HepG2 (cell line): ENCODE results near the gene SMIM36. TPM values are rescaled to one million over a fixed set of nuclear protein-coding genes. Genes with fewer than 3 reads are reported as not detected.

Source experiments
- ATAC-seq: fragments of 200-7000 bp; cut with Tn5 transposase; 3 replicates; pipeline ENCODE4 v1.9.1; 2020; ENCODE audit warnings: mild to moderate bottlenecking, moderate library complexity
- BruUV-seq: library from RNA; stranded (reverse); fragments of 400-500 nt; replicated peaks from 2 replicates; lab custom pipeline; 2021; lab: Mats Ljungman, UMichigan
- CTCF ChIA-PET: fragments of 300-600 bp; formaldehyde crosslinking; extraction: SDS; loops from one replicate; lab custom pipeline; 2021; ENCODE audit warnings: low total read pairs, inconsistent platforms, low intra/inter-chr PET ratio; lab: Yijun Ruan, JAX
- POLR2A ChIA-PET: fragments of 350-600 bp; sonication (Branson Sonifier 250); formaldehyde crosslinking; loops from one replicate; lab custom pipeline; 2020; ENCODE audit warnings: antibody characterized with exemption, inconsistent platforms; lab: Yijun Ruan, JAX
- DNase-seq: peaks from one replicate; pipeline ENCODE4 v3.0.0-alpha.2; 2015; ENCODE audit warnings: low spot score
- FAIRE-seq: peaks from 3 replicates; lab custom pipeline; 2011; peaks lifted over from hg19 to GRCh38; lab: Jason Lieb, UNC
- H2AFZ ChIP-seq: one replicate; pipeline ENCODE4 v1.6.1; 2011; ENCODE audit warnings: low read length, inconsistent platforms
- H3K27ac ChIP-seq: fragments of 300-600 bp; 3 replicates; pipeline ENCODE4 v1.8.0; 2011; ENCODE audit warnings: mixed run types, mild to moderate bottlenecking, mixed read lengths, low read length, inconsistent platforms; ENCODE audit not compliant: insufficient read depth; ENCODE audit errors: extremely low read length
- H3K27me3 ChIP-seq, 2 experiments: fragments of 200-600 bp in 1 of 2; 2 replicates in 1 of 2; 3 replicates in 1 of 2; pipeline versions ENCODE4 v1.6.0 to v1.8.0; 2011; ENCODE audit warnings: low read length in 2 of 2, mild to moderate bottlenecking in 2 of 2, moderate library complexity in 2 of 2, inconsistent platforms in 1 of 2; ENCODE audit not compliant: insufficient read depth in 2 of 2, control insufficient read depth in 1 of 2
- H3K36me3 ChIP-seq, 2 experiments: fragments of 200-600 bp in 1 of 2; replicated peaks in 1 of 2; 2 replicates in 1 of 2; 3 replicates in 1 of 2; pipeline versions ENCODE4 v1.5.1 to v1.8.0; 2011; ENCODE audit warnings: low read length in 2 of 2, inconsistent platforms in 1 of 2; ENCODE audit not compliant: insufficient read depth in 2 of 2, control insufficient read depth in 1 of 2
- H3K4me1 ChIP-seq: 2 replicates; pipeline ENCODE4 v1.5.1; 2012; ENCODE audit warnings: low read length, inconsistent platforms; ENCODE audit not compliant: insufficient read depth
- H3K4me2 ChIP-seq: 2 replicates; pipeline ENCODE4 v1.6.0; 2011; ENCODE audit warnings: low read depth, low read length, inconsistent platforms
- H3K4me3 ChIP-seq, 3 experiments: fragments of 200-600 bp in 1 of 3; sonication (generic), shearing (Covaris generic) in 1 of 3; replicated peaks in 1 of 3; 2 replicates each; pipeline ENCODE4 v1.5.1; 2011 to 2016; ENCODE audit warnings: low read length in 3 of 3, inconsistent platforms in 2 of 3, low read depth in 2 of 3, mild to moderate bottlenecking in 2 of 3, control low read depth in 1 of 3, mixed read lengths in 1 of 3; ENCODE audit not compliant: insufficient read depth in 1 of 3
- H3K79me2 ChIP-seq: one replicate; pipeline ENCODE4 v1.6.1; 2011; ENCODE audit warnings: low read length, inconsistent platforms; ENCODE audit not compliant: insufficient read depth
- H3K9ac ChIP-seq: 2 replicates; pipeline ENCODE4 v1.6.0; 2011; ENCODE audit warnings: mild to moderate bottlenecking, low read depth, low read length, inconsistent platforms; ENCODE audit not compliant: insufficient read depth
- H3K9me3 ChIP-seq: 2 replicates; pipeline ENCODE4 v1.5.1; 2012; ENCODE audit warnings: mild to moderate bottlenecking, low read length
- H4K20me1 ChIP-seq: 2 replicates; pipeline ENCODE4 v1.6.0; 2011; ENCODE audit warnings: inconsistent platforms, mild to moderate bottlenecking, low read length, moderate library complexity; ENCODE audit not compliant: insufficient read depth
- DNMT1 ChIP-seq: sonication (generic); formaldehyde crosslinking; IDR thresholded peaks from 2 replicates; pipeline ENCODE4 v1.5.1; 2020; ENCODE audit warnings: mild to moderate bottlenecking, missing genetic modification reagents
- GRHL1 ChIP-seq: sonication (generic); formaldehyde crosslinking; conservative IDR thresholded peaks from 2 replicates; pipeline ENCODE4 v1.8.0; 2022; ENCODE audit warnings: missing genetic modification reagents
- MZF1 ChIP-seq: sonication (generic); formaldehyde crosslinking; IDR thresholded peaks from 2 replicates; pipeline ENCODE4 v1.8.1; 2023; ENCODE audit warnings: mild to moderate bottlenecking, missing genetic modification reagents, borderline replicate concordance
- PLRG1 ChIP-seq: fragments of 450-650 bp; conservative IDR thresholded peaks from 2 replicates; pipeline ENCODE4 v1.6.1; 2016
- POGK ChIP-seq: sonication (generic); formaldehyde crosslinking; conservative IDR thresholded peaks from 2 replicates; pipeline ENCODE4 v1.8.0; 2022; ENCODE audit warnings: mild to moderate bottlenecking, moderate library complexity, missing genetic modification reagents
- RXRA ChIP-seq: sonication (generic); formaldehyde crosslinking; IDR thresholded peaks from 2 replicates; pipeline ENCODE4 v1.5.1; 2020; ENCODE audit warnings: missing genetic modification reagents
- ZBED4 ChIP-seq: sonication (generic); formaldehyde crosslinking; IDR thresholded peaks from 2 replicates; pipeline ENCODE4 v1.4.0; 2020; ENCODE audit warnings: missing genetic modification reagents, borderline replicate concordance
- ZFP62 ChIP-seq: sonication (generic); formaldehyde crosslinking; IDR thresholded peaks from 2 replicates; pipeline ENCODE4 v1.4.0; 2020; ENCODE audit warnings: missing genetic modification reagents
- ZNF280D ChIP-seq: sonication (generic); formaldehyde crosslinking; IDR thresholded peaks from 2 replicates; pipeline ENCODE4 v1.5.1; 2020; ENCODE audit warnings: mild to moderate bottlenecking, missing genetic modification reagents
- ZNF414 ChIP-seq: sonication (generic); formaldehyde crosslinking; IDR thresholded peaks from 2 replicates; pipeline ENCODE4 v1.5.0; 2020; ENCODE audit warnings: missing genetic modification reagents
- ZNF562 ChIP-seq: sonication (generic); formaldehyde crosslinking; IDR thresholded peaks from 2 replicates; pipeline ENCODE4 v1.8.0; 2022; ENCODE audit warnings: missing genetic modification reagents, borderline replicate concordance
- WGBS: methylation state at CpG from one replicate; pipeline ENCODE4 v1.1.6; 2017; ENCODE audit warnings: low lambda C conversion rate; 5-methylcytosine and 5-hydroxymethylcytosine counted together
- in situ Hi-C: cut with HindIII; loops from 2 replicates; pipeline ENCODE4 v1.10.0; 2017; ENCODE audit warnings: low pct_unique_long_range_greater_than_20kb; ENCODE audit not compliant: extremely low pct_ligation_motif_present
- intact Hi-C: fragments of 100-400 bp; cut with micrococcal nuclease; formaldehyde crosslinking; loops from one replicate; pipeline ENCODE4 v1.10.0; 2022; ENCODE audit not compliant: unreplicated experiment
- polyA plus RNA-seq, 8 experiments: library from polyadenylated mRNA; depleted of rRNA in 3 of 8; stranded (reverse) in 7 of 8; unstranded in 1 of 8; fragments of >200 nt; fragmentation: Illumina TruSeq in 4 of 8; extraction: Trizol in 4 of 8; gene quantifications; 2 replicates each; pipeline versions ENCODE4 v1.2.1 to v1.2.3, GENCODE V29; 2011 to 2016; ENCODE audit warnings: low read depth in 4 of 8, missing spikeins in 1 of 8, mixed read lengths in 1 of 8; ENCODE audit not compliant: insufficient read depth in 1 of 8
- total RNA-seq, 5 experiments: library from RNA; depleted of rRNA; stranded (reverse); fragments of >200 nt; fragmentation: Illumina TruSeq; extraction: Trizol; gene quantifications; 2 replicates each; pipeline ENCODE4 v1.2.3, GENCODE V29; 2016; ENCODE audit warnings: low read depth in 1 of 5

Gene SMIM36
- total and polyA plus RNA-seq, 2 of the 13 experiments (the other 11 are each of a cell fraction or from before 2014, with no cell fraction given), result not detected

GRCh38 chr17:55432358-55433028 lies 78.8 kb downstream of the SMIM36 start:
- Histone ChIP-seq H4K20me1 (no peaks in the 10 kb centered on the region), H3K27ac (peak overlapping the region; percentile 92), H3K9me3 (no peaks in the 10 kb centered on the region), H3K9ac (peak overlapping the region; percentile 73), H3K27me3 (no peaks in the 10 kb centered on the region), H3K4me3 (peak overlapping the region in 1 of 3 experiments; percentile 44; a peak in 1 of 6 replicates), H3K36me3 (no peaks in the 10 kb centered on the region), H2AFZ (no peak overlapping the region), H3K4me1 (peaks cover 82% of the 10 kb centered on the region), H3K79me2 (no peaks in the 10 kb centered on the region), H3K4me2 (peak overlapping the region; percentile 71)
- in situ Hi-C loops (no loop called here), intact Hi-C loops (loop anchor here (1.0 to 5.0 kb wide), 4 partner anchors 10 to 145 kb away; no protein-coding TSS in a partner anchor)
- BruUV-seq, result no TSS peak
- ChIA-PET POLR2A (interaction anchor here (0.7 to 5.2 kb wide), 13 partner anchors 10 to 162 kb away, joined by 3 to 136 read pairs (median 23); partner anchors contain the start of gene MMD), CTCF (interaction anchor here (1.1 kb wide), 1 partner anchor 25 kb away, joined by 3 read pairs; no protein-coding TSS in a partner anchor)
- DNase-seq (no peak), FAIRE-seq (no peak), ATAC-seq (peak; percentile 8; the same call in 1 of the 3 replicates)
- WGBS, result 36% methylated on average over 4 of the region's 4 CpGs
- TF ChIP-seq ZNF562 (CRISPR knock-in tag) (no peak), ZNF414 (no peak), POGK (no peak), ZNF280D (CRISPR knock-in tag) (no peak), GRHL1 (CRISPR knock-in tag) (no peak), ZBED4 (no peak), RXRA (CRISPR knock-in tag) (no peak), MZF1 (CRISPR knock-in tag) (no peak), ZFP62 (CRISPR knock-in tag) (no peak), DNMT1 (CRISPR knock-in tag) (no peak), PLRG1 (no peak)
